HG03521 (cell line): ENCODE data around the gene SPR.

Experiments
- ATAC-seq: cut with Tn5 transposase; IDR thresholded peaks from one replicate; pipeline ENCODE4 v1.9.1; 2021; ENCODE audit warnings: mild to moderate bottlenecking, moderate library complexity; ENCODE audit not compliant: unreplicated experiment

SPR gene

DNA sequence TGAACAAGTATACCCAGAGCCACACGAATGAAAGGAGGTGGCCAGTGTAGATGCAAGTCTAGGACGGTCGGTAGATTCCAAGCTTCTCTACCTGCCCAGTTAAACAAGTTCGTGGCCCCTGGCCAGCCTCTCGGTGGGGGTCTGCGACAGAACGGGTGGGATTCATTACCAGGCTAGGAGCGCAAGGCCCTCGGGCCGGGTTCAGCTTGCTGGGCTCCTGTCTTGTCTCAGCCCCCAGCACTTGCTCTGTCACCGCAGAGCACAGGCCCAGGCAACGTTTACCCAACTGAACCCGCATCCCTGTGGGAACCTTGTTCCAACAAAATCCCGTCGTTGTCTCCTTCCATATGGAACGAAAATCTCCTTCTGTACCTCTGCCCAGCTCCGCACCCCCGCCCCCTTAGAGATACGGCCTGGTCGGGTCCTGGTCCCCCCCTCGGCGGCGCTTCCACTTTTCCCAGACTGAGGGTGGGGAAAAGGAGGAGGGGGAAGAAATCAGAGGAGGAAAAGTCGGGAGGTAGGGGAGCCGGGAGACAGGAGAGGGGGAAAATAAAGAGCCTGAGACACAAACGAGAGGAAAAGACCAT is 28.2 kb downstream of the SPR start:
- ATAC-seq = no peak

DNA sequence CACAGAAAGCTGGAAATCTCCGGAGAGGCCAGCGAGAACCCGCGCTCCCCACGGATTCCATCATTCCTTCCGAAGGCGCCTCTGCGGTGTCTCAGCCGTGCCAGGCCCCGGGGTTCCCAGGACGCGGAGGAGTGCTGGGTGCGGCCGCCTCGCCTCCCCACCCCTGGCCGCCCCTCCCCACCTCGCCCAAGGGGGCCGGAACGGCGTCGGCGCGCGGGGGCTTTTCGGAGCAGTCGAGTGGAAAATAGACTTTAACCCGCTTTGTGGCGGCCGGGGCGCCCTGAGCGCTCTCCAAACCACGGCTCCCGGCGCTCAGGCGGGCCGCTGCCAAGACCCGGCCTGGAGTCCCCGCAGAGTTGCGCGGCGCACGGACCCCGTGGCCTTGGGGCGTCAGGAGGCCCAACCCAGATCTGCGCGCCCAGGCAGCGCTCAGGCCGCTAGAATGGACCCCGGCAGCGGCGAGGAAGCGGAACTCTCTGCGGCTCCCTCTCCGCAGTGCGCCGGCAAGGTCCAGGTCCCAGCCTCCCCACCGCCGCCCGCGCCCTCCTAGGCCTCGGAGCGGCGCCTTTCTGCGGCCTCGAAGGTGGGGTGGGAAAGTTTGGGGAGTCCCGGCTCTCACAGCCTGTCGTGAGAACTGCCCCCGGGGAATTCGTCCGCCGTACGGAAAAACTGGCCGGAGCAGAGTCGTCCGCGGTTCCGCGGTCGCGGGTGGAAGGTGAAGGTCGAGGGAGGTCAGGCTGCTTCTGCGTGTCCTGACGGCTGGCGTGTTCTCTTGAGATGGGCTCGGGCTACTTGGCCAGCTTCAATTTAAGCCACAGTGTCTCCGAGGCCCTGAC is 28.9 kb downstream of the SPR start:
- ATAC-seq = peak; percentile 62

DNA sequence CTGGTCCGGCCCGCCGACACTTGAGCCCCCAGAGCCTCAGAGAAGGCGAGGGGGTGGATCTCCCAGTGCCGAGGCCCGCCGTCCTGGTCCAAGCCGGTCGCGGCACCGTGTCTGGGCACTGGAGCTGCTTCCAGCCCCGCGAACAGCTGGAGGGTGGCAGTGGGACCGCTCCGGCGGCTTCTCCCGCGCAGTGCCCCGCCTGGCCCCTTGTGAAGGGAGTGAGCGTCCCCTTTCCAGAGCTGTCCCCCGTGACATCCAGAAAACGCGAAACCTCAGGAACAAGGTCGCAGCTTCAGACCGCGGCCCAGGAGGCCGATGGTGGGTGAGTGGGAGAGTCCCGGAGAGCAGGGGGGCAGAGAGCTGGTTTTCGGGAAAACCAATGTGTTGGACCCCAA is 29.5 kb downstream of the SPR start:
- no peak for ATAC-seq

DNA sequence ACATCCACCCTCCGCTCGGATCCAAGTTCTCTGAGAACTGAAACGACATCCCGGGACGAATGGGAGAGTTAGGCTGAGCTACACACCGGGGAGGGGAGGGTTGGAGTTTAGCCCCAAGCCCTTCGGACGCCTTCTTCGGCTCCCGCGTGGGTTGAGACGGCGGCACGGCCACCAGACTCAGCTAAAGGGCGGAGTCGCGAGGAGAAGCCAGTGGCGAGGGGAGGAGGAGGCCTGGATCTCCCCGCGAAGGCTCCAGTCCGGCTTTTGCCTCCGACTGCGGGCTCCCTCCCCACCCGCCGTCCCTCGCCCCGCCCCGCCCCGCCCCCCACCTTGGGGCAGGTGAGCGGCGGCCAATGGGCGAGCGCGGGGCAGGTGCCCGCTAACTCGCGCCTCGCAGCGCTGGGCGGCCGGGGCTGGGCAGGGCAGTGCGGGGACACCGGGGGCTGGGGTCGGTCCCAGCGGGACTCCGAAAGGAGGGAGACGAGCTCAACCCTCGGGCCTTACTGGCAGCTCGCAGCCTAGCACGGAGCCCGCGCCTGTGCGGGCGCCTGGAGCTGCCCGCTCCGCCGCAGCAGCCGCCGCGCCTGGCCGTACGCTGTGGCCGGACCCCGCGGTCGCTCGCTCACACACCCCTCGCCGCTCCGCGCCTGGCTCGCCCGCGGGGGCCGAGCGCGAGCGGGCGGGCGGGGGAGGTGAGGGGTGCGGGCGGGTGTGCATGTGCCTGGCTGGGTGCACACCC is 30.1 kb downstream of the SPR start, which contains the start of gene EMX1:
TSS of gene EMX1 (plus strand) at position 382 of the 739 bp plus-strand sequence. CDS start at position 716, 334 bp downstream.
- ATAC-seq = peak; percentile 41

DNA sequence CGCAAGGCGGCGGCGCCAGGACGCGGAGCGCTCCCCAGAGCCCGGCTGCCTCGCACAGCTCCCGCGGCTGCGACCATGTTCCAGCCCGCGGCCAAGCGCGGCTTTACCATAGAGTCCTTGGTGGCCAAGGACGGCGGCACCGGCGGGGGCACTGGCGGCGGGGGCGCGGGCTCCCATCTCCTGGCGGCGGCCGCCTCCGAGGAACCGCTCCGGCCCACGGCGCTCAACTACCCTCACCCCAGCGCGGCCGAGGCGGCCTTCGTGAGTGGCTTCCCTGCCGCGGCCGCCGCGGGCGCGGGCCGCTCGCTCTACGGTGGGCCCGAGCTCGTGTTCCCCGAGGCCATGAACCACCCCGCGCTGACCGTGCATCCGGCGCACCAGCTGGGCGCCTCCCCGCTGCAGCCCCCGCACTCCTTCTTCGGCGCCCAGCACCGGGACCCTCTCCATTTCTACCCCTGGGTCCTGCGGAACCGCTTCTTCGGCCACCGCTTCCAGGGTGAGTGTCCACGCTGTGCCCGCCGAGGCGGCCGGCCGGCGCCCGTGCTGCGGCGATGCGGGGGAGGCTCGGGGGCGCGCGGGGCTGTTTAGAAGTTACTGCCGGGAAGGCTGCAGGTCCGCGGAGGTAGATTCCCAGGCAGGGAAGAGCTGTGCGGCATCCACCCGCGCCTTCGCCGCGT is 30.8 kb downstream of the SPR start:
- no peak for ATAC-seq

DNA sequence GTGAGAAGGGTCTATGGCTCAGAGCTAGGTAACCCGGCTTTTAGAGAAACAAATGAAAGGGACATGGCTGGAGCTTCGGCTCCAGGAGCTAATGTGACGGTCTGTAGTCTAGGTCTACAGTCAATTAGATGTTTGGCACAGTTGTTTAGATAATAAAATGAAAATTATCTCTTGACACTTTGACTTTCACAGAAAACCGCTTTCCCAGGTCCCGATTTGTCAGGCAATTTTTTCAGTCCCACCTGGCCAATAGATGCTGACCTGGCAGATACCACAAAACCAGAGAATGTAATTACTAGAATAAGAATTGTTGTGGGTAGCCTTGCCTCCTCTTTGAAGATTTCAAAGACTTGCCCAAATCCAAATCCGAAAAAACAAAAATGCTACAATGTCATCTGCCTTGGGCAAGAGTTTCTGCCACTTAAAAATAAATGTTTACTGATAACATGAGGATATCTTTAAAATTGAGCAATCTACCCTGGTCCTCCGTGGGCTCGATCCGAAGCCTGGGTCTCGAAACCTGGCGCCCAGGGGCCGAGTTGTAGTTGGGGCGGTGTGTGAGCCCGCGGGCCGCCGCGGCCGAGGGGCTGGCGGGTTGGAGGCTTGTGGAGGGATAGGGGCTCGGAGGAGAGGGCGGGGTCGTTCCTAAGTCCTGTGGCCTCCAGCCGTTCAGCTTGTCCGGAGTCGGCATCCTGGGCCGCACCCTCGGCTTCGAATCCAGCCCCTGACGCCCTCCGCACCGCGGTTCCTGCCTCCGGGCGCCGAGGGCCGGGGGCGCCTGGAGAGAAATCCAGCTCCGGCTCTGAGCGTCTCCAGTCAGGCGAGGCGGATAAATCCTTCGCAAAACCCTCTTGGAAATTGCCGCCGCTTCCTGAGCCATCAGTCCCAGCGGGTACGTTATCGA is 32.5 kb downstream of the SPR start:
- ATAC-seq = no peak

DNA sequence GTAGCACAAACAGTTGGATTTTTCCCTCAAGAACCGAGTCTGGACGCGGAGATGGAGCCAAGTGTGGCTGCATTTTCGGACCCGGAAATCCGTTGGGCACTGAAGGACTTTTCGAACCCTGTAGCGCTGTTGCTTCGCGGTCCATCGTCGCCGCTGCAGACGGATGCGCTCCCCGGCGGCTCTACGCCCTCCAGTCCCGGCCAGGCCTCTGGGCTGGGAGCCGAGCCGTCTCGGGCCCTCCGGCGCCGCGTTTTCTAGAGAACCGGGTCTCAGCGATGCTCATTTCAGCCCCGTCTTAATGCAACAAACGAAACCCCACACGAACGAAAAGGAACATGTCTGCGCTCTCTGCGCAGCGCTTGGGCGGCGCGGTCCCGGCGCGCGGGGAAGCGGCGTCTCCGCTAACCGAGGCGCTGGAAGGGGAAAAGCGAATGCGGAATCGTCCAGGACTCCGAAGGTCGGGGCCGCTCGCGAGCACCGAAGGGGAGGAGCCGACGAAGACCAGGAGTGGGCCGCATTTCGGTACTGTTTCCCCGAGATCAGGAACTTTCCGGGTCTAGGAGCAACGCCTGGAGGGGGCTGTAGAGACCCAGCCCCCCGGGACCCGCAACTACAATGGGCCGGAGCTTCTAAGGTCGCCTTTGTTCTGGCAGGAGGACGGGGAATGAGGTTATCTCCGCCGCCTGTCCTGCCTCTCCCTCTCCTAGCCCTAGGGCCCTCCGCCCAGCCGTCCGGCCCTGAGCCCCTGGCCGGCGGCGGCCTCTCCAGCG is 33.3 kb downstream of the SPR start:
- ATAC-seq = no peak

DNA sequence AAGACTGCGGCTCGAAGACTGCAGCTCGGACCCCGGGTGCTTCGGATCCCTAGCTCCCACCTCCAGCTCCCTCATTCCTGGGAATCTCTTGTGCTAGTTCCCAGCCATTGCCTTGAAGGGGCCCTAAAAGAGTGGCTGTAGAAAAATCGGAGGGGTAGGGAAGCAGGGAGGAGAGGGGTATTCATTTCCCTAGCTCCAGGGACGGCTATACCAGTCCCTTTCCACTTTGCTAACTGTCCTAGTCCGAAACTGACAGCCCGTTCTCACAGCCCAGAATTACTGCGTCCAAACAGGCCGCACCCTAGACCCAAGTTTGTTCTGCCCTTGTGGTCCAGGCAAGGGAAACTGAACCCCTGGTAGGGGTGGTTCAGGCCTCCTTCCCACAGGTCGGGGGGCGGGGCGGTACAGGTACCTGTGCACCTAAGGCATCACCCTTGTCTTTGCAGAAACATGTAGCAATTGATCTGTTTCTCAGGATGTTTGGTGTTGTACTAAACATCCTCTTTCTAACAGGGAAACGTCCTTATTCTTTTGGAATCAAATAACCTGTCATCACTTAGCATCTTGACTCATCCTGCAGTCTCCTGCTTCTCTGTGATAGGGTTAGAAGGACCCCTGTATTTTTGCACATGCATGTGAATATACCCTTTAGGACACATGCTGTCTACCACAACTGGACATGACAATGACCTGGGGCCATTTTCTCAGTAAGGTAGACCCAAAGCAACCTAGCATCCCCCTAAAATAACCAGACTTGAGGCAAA is 34.1 kb downstream of the SPR start:
- no peak for ATAC-seq

DNA sequence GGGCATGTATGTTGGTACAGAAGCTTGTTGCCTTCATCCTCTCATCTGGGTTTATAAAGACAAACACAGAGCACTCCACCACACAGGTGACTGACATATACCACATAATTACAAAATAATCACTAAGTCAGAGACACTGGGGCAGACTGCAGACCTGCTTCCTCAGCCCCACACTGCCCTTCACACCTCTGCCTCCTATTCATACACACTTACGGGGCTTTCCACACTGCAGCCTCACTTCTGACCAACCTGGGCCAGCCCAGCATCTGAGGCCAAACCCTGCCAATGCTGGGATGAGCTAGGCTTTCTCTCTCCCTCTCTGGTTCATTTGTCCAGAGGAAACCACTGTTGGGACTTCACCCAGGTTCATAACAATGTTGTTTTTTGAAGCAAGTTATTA is 34.6 kb downstream of the SPR start:
- ATAC-seq = no peak

DNA sequence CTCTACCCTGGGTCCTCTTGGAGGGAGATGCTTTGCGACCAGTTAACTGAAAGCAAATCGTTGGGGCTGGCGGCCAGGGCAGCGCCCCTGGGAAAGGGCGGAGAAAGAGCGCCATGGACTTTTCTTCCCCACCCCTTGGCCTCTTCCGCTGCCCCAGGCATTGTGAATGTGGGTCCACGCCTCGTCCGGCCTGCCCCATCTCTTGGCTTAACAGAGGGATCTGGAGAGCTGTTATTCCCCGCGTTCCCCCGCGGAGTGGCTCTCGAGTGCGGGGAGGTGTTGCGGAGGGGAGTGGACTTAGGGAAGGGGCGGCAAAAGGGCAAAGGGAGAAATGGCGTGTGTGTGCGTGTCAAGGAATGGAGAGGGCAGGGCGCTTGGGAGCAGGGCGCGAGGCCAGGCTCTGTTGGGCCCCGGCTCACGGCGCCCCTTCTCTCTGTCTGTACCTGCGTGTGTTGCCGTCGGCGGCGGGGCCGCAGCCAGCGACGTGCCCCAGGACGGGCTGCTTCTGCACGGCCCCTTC is 36.7 kb downstream of the SPR start:
- no peak for ATAC-seq

DNA sequence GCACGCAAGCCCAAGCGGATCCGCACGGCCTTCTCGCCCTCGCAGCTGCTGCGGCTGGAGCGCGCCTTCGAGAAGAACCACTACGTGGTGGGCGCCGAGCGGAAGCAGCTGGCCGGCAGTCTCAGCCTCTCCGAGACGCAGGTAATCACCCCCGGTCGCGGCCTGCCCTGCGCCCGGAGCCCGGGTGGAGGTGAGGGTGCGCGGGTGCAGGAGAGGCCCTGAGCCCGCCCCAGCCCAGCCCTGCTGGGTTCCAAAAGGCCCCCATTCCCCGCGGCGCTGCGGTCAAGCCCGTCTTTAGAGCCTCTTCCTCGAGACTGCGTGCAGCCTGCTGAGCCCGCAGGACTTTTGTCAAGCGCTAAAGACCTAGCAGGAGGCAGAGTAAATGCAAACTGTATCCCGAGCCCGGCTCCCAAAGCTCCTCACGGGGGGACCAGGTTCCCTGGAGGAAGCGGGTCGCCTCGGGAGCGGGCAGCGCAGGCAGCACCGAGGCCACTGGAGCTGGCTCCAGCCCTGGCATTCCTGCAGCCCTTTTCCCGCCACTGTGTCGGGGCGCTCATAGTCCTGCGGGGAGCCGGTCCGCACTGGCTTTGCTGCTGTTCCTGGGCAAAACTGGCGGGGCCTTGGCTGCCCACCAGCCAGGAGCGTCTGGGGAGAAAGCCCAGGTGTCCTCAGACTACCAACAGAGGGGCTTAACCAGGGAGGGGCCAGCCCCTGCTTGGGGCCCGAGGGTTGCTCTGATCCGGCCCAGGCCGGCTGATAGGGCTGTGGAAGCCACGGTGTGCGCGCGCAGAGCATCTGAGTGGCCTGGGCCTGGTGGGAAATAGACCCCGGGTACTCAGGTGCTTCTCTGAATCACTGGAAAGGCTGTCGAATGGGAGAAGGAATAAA is 37.4 kb downstream of the SPR start:
- ATAC-seq = peak; percentile 54

DNA sequence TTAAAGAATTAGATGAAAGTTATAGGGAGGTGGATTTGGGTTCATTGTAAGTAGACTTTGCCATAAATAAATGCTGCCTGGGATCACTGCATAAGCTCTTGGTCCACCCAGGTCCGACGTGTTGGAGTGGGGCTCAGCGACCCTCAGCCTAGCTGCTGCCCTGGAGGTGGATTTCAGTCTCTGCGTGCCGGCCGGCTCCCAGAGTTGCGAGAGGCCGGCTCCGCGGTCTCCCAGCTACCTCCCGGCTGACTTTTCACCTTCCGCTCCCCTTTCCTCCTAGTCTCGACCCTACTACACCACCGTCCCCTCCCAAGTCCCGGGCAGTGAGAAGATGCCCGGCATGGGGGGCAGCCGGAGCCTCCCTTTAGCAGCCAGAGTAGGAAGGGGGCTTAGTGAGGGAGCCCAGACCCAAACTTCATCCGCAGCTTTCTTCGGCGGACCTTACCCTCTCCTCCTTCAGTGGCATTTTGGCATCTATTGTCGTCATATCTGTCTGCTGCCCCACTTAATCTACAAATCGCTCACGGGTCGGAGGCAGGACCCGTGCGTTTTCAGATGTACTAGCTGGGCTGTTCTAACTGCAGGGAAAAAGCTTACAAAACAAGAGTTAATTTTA is 38.2 kb downstream of the SPR start:
- ATAC-seq = no peak

DNA sequence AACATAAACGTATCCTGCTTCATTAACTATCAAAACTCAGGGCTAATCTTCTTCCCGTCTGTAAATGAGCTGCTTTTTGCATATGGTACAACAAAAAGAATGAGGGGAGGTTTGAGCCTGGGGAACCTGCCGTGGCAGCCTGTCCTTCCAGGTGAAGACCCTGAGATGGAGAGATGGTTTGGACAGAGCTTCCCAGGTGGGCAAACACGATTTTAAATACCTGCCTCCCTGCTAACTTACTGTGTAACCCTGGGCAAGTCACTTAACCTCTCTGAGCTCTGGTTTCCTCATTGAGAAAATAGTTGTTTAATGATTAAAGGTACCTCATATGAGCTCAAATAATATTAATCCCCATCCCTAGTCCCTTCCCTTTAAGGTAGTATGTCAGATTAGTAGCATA is 39.2 kb downstream of the SPR start:
- no peak for ATAC-seq

DNA sequence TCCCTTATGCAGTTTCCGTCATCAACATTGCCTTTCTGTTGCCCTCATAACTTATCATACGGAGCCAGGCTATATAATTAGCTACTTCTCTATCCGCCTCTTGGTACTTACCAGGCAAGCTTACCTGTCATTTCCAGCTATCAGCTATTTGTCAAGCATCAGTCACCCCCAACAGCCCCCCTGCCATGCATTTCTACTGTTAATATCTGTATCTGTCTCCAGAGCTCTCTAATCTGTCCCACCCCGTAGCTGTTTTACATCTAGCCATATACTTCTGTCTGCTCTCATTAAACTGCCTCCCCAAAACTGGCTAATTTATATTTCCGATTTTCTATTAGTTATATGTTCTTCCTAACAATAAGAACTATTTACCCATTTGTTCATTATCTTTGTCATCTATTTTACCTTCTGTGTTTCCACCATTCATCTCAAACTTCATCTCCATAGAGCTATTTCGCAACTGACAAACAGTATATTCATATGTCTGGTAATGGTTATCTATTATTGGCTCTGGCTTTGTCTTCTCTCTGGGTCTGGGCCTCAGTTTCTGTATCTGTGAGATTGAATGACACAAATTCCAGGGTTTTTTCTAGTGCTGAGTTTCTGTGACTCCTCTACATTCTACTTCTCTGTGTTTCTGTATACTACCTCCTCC is 39.7 kb downstream of the SPR start:
- ATAC-seq = no peak

DNA sequence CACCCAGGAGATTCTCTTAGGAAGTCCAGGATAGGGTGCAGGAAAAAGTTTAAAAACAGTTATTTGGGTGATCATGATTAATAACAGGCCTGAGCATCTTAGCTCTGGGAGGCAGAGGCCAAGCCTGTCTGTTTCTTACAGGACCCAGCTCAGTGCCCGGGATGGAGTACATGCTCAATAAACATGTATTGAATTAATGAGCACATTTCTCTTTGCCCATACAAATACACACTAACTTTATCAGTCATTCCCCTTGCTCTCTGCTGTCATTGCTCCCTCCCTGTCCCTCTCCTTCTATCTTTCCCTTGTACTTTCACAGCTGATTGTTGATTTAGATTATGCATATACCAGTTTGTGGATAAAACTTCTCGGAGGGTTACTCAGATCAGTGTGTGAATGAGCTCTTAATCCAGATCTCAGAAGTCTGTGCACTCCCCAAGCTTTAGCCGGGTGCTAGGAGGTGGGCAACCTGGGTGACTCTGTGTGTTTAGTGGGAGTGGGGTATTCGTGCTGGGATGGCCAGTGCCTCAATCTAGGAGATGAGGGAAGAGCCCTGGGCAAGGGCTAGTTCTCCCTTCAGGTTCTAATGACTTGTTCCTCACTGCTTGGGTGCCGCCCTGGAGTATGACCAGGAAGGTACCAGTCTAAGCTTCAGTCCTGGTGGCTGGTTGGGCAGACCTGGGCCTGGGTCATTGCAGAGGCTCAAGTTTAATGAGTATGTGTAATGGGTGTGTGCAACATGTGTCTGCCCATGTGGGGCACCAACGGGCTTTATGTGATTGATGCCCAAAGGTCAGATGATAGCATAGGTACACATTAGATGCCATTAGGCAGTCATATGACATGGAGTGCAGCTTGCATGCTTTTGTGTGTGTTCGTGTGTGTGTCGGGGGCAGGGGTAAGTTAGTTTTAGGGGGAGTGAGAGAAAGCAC is 40.7 kb downstream of the SPR start:
- ATAC-seq = no peak

DNA sequence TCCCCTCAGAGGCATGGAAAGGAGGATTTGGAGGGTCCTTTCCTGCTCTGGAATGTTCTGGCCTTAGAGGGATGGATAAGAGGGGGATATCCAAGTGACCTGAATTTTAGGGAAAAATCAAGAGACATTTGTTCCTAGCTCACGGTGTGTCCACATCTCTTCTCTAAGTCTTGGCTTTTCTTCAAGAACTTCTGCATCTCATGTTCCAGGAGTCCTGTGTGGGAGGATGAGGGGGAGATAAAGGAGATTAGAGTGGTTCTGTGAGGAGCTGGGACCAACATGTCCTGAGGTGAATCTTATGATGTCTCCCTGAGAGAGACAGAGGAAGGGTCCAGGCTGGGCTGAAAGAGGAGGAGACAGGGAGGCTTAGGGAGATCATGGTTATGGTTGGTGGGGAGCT is 41.8 kb downstream of the SPR start:
- ATAC-seq = no peak
